ENCODE data around the gene GRAMD2A. TPM values are rescaled to one million over a fixed set of nuclear protein-coding genes. Genes with fewer than 3 reads are reported as not detected.

The GRAMD2A gene
- total RNA-seq, 1 donor from 2014 or later: not detected

GRCh38 chr15:72229076-72229946 lies 31.7 kb upstream of the GRAMD2A start:
- POLR2A ChIA-PET: interaction anchor here (0.6 to 6.5 kb wide), 12 partner anchors 8 to 478 kb away, joined by 3 to 113 read pairs (median 10); partner anchors contain the start of genes ARIH1, CELF6, GRAMD2A and HEXA
- H3K27ac Mint-ChIP-seq: peak overlapping the region; percentile 99
- H3K4me3 Mint-ChIP-seq: peak overlapping the region; percentile 96
- no peaks in the 10 kb centered on the region for H3K27me3 Mint-ChIP-seq
- H3K36me3 Mint-ChIP-seq (ENCODE audit: low read depth): peaks cover 30% of the 10 kb centered on the region
- intact Hi-C loops (cut with micrococcal nuclease): no loop called here
- DNase-seq (peak; percentile 19), ATAC-seq (ENCODE audit: low read depth) (no peak)
- H3K4me1 Mint-ChIP-seq: peaks cover 54% of the 10 kb centered on the region
- H3K9me3 Mint-ChIP-seq: no peaks in the 10 kb centered on the region
- CTCF ChIA-PET: interaction anchor here (1.9 kb wide), 1 partner anchor 44 kb away, joined by 6 read pairs; no protein-coding TSS in a partner anchor
- TF ChIP-seq CTCF (IDR thresholded peaks at IDR 0.05): no peak

- Mint-ChIP-seq H3K4me1 (peaks cover 69% of the 10 kb centered on the region), H3K9me3 (no peaks in the 10 kb centered on the region), H3K27me3 (no peaks in the 10 kb centered on the region), H3K27ac (peak overlapping the region; percentile 99), H3K36me3 (ENCODE audit: low read depth) (peaks cover 45% of the 10 kb centered on the region), H3K4me3 (peak overlapping the region; percentile 96)
- DNase-seq (no peak), ATAC-seq (ENCODE audit: low read depth) (no peak)
- ChIA-PET CTCF (interaction anchor here (1.1 to 2.9 kb wide), 7 partner anchors 11 to 245 kb away, joined by 3 to 40 read pairs (median 10); partner anchors contain the start of gene GRAMD2A), POLR2A (interaction anchor here (0.6 to 6.5 kb wide), 21 partner anchors 8 to 459 kb away, joined by 3 to 113 read pairs (median 6); partner anchors contain the start of genes ARIH1, BBS4, CELF6 and HEXA)
- no peak for TF ChIP-seq CTCF (IDR thresholded peaks at IDR 0.05)
- intact Hi-C loops (cut with micrococcal nuclease): loop anchor here (1.0 kb wide), 6 partner anchors 45 to 556 kb away; partner anchors contain the start of genes ADPGK, BBS4, CELF6 and HIGD2B
These were observed 30.1 kb upstream of the GRAMD2A start for GRCh38 chr15:72227720-72228119.

DNA sequence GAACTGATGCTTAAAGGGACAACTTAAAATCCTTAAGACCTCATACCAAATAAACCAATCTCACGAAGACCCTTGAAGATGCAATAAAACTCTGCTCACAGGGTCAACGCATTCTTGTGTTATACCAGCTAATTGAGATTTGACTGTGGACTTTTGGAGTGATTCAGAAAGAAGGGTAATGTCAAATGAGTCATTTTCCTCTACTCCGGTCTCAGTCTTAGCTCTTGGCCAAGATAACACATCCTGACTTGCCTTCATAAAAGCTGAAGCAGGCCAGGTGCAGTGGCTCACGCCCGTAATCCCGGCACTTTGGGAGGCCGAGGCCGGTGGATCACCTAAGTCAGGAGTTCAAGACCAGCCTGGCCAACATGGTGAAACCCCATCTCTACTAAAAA lies 29.6 kb upstream of the GRAMD2A start:
- Mint-ChIP-seq H3K4me1 (peaks cover 68% of the 10 kb centered on the region), H3K4me3 (peak overlapping the region; percentile 96), H3K27me3 (no peaks in the 10 kb centered on the region), H3K9me3 (no peaks in the 10 kb centered on the region), H3K27ac (peak overlapping the region; percentile 94), H3K36me3 (ENCODE audit: low read depth) (peaks cover 51% of the 10 kb centered on the region)
- ChIA-PET POLR2A (interaction anchor here (0.6 to 6.5 kb wide), 17 partner anchors 10 to 247 kb away, joined by 3 to 113 read pairs (median 7); partner anchors contain the start of genes ARIH1, CELF6, GRAMD2A and HEXA), CTCF (interaction anchor here (1.1 to 2.9 kb wide), 10 partner anchors 12 to 246 kb away, joined by 3 to 40 read pairs (median 5); partner anchors contain the start of gene GRAMD2A)
- no peak for TF ChIP-seq CTCF (IDR thresholded peaks at IDR 0.05)
- ATAC-seq (ENCODE audit: low read depth): no peak
- intact Hi-C loops (cut with micrococcal nuclease): no loop called here
- DNase-seq: no peak

GRCh38 chr15:72223278-72223677 lies 25.7 kb upstream of the GRAMD2A start:
- Mint-ChIP-seq H3K4me3 (no peak overlapping the region), H3K4me1 (peaks cover 67% of the 10 kb centered on the region), H3K27ac (no peak overlapping the region), H3K27me3 (no peaks in the 10 kb centered on the region), H3K36me3 (ENCODE audit: low read depth) (peaks cover 74% of the 10 kb centered on the region), H3K9me3 (no peaks in the 10 kb centered on the region)
- ATAC-seq (ENCODE audit: low read depth): no peak
- CTCF ChIA-PET: no interaction called here
- POLR2A ChIA-PET: no interaction called here
- DNase-seq: no peak
- intact Hi-C loops (cut with micrococcal nuclease): no loop called here
- no peak for TF ChIP-seq CTCF (IDR thresholded peaks at IDR 0.05)

DNA sequence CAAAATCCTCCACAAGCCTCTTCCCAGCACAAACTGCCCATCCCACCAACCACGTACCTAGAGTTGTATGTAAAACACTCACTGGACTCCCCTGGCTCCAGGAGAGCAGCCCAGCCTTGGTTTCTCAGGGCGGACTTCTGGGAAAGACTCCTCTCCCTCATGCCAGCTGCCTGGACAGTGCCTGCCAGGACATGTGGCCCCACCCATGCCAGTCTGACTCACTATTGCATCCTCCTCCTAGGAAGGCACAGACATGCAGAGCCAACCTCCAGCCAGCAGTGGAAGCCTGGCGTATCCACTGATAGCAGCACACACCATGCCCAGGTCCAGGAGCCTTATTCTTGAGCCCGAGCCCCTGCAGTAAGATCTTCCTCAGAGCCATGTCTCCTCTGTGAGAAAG lies 24.8 kb upstream of the GRAMD2A start:
- Mint-ChIP-seq H3K36me3 (ENCODE audit: low read depth) (peaks cover 81% of the 10 kb centered on the region), H3K4me3 (no peak overlapping the region), H3K27me3 (no peaks in the 10 kb centered on the region), H3K4me1 (peaks cover 61% of the 10 kb centered on the region), H3K27ac (peak overlapping the region; percentile 30), H3K9me3 (no peaks in the 10 kb centered on the region)
- no peak for DNase-seq
- CTCF ChIA-PET: interaction anchor here (0.9 kb wide), 1 partner anchor 23 kb away, joined by 3 read pairs; no protein-coding TSS in a partner anchor
- POLR2A ChIA-PET: interaction anchor here (0.7 to 2.4 kb wide), 4 partner anchors 9 to 56 kb away, joined by 3 to 12 read pairs (median 6); partner anchors contain the start of gene PKM
- TF ChIP-seq CTCF (IDR thresholded peaks at IDR 0.05): no peak
- intact Hi-C loops (cut with micrococcal nuclease): no loop called here
- no peak for ATAC-seq (ENCODE audit: low read depth)
